Right atrium auricular region (tissue), 2 donors: ENCODE data around the gene PRDM11. TPM values are rescaled to one million over a fixed set of nuclear protein-coding genes. Genes with fewer than 3 reads are reported as not detected.

Source experiments
- DNase-seq: peaks from one replicate; pipeline ENCODE4 v3.0.0-alpha.2; 2019; ENCODE audit warnings: low spot score
- H3K27ac ChIP-seq, 2 donors: fragments of 200-600 bp; sonication (generic); 1 replicate in 1 of 2; 2 replicates in 1 of 2; pipeline ENCODE4 v1.5.1; 2016 to 2019
- H3K27me3 ChIP-seq, 2 donors: fragments of 200-600 bp; sonication (generic); one replicate each; pipeline versions ENCODE4 v1.5.1 to v1.6.0; 2017 to 2019
- H3K36me3 ChIP-seq: fragments of 200-600 bp; sonication (generic); one replicate; pipeline ENCODE4 v1.5.1; 2016
- H3K4me1 ChIP-seq, 2 donors: fragments of 200-600 bp; sonication (generic); one replicate each; pipeline versions ENCODE4 v1.5.1 to v1.6.0; 2017 to 2019
- H3K4me3 ChIP-seq, 2 donors: fragments of 200-600 bp; sonication (generic); 1 replicate in 1 of 2; 2 replicates in 1 of 2; pipeline ENCODE4 v1.5.1; 2017 to 2019; ENCODE audit warnings: mild to moderate bottlenecking in 1 of 2, moderate library complexity in 1 of 2
- H3K9me3 ChIP-seq, 2 donors: fragments of 200-600 bp; sonication (generic); one replicate each; pipeline ENCODE4 v1.5.1; 2019
- total RNA-seq, 2 donors: library from RNA; depleted of rRNA; stranded (reverse); fragments of >200 nt; gene quantifications; one replicate each; pipeline ENCODE4 v1.1.0, GENCODE V29; 2016
- TF ChIP-seq, protein P1 (sequence below), 2 donors: fragments of 200-600 bp; sonication (generic); IDR thresholded peaks; one replicate each; pipeline ENCODE4 v1.5.1; 2019; ENCODE audit warnings: antibody characterized with exemption in 2 of 2

The PRDM11 gene
- total RNA-seq, result 10 to 100 TPM; 13.5 to 27.6 TPM

DNA sequence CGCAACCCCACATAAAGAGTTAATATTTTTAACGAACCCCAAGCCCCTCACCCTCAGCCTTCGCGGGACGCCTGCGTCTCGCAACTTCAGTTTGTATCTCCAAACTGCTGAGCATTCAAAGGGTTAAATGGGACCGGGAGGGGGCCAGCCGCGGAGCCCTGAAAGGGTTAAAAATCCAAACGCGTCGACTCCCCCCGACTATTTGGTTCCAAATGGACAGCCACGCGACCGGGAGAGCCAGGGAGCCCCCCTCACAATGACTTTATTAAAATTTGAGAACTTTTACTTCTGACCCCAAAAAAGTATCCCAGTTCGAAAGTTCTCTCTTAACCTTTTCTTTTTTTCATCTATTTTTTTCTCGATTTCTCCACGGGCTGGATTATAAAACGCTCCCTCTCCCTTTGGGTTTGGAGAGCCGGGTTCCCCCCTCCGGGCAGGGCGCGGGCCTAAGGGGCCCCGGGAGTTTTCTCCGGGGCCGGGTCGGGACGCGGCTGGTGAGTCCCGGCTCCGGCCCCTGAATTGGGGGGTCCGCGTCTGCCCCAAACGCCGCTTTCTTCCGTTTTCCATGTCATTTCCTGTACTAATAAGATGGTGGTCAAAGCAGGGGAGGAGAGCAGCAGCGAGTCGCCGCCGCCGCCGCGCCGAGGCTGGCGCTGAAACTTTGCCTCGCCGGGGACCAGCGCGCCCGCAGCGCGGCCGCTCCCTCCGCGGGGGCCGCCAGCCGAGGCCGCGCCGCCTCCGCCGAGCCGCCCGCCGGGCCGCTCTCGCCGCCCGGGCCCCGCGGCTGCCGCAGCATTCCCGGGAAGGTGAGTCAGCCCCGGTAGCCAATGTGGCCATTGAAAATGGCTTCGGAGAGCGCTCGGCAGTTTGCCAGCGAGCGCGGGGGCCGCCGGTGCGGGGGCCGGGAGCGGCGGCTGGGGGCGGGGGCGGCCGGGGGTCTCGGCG is at the start of gene PRDM11:
PRDM11 (plus strand) TSS at position 568 of the 945 bp plus-strand sequence. CDS start 35,128 bp downstream, outside the sequence.
- Histone ChIP-seq H3K36me3 (no peaks in the 10 kb centered on the region), H3K9me3 (no peaks in the 10 kb centered on the region), H3K4me1 (peaks cover 0 to 26% of the 10 kb centered on the region in 2 donors), H3K27me3 (no peaks in the 10 kb centered on the region), H3K27ac (peak within 1 kb of the TSS; percentile 95 to 97), H3K4me3 (peak within 1 kb of the TSS; percentile 57 to 77)
- TF ChIP-seq, protein P1, sequence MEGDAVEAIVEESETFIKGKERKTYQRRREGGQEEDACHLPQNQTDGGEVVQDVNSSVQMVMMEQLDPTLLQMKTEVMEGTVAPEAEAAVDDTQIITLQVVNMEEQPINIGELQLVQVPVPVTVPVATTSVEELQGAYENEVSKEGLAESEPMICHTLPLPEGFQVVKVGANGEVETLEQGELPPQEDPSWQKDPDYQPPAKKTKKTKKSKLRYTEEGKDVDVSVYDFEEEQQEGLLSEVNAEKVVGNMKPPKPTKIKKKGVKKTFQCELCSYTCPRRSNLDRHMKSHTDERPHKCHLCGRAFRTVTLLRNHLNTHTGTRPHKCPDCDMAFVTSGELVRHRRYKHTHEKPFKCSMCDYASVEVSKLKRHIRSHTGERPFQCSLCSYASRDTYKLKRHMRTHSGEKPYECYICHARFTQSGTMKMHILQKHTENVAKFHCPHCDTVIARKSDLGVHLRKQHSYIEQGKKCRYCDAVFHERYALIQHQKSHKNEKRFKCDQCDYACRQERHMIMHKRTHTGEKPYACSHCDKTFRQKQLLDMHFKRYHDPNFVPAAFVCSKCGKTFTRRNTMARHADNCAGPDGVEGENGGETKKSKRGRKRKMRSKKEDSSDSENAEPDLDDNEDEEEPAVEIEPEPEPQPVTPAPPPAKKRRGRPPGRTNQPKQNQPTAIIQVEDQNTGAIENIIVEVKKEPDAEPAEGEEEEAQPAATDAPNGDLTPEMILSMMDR (IDR thresholded peaks at IDR 0.05), result no peak
- DNase-seq, result no peak

- Histone ChIP-seq H3K36me3 (no peaks in the 10 kb centered on the region), H3K27me3 (no peaks in the 10 kb centered on the region), H3K9me3 (no peaks in the 10 kb centered on the region), H3K4me1 (peaks cover 0 to 16% of the 10 kb centered on the region in 2 donors), H3K4me3 (no peak overlapping the region), H3K27ac (no peak overlapping the region)
- TF ChIP-seq, protein P1 (IDR thresholded peaks at IDR 0.05), result peak in 1 of 2 donors; percentile 35
- peak; percentile 58 for DNase-seq
These were observed 48.5 kb upstream of the PRDM11 start for GRCh38 chr11:45097721-45098493.

DNA sequence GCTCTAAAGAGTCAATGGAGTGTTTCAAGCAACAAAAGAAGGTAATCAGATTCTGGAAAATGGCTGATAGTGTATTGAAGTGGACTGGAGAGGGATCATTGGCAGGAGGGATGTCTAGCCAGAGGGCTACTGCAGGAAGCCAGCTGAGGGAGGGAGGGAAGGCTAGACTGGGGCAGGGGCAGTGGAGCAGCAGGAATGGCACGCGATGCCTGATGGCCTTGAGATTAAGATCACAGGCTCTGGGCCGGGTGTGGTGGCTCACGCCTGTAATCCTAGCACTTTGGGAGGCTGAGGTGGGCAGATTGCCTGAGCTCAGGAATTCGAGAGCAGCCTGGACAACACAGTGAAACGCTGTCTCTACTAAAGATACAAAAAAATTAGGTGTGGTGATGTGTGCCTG is 47.5 kb upstream of the PRDM11 start:
- H3K27me3 ChIP-seq, result no peaks in the 10 kb centered on the region
- H3K36me3 ChIP-seq, result no peaks in the 10 kb centered on the region
- H3K9me3 ChIP-seq, result no peaks in the 10 kb centered on the region
- TF ChIP-seq, protein P1 (IDR thresholded peaks at IDR 0.05), result no peak
- peak; percentile 32 for DNase-seq
- peaks cover 0 to 19% of the 10 kb centered on the region in 2 donors for H3K4me1 ChIP-seq
- no peak overlapping the region for H3K4me3 ChIP-seq
- no peak overlapping the region for H3K27ac ChIP-seq

DNA sequence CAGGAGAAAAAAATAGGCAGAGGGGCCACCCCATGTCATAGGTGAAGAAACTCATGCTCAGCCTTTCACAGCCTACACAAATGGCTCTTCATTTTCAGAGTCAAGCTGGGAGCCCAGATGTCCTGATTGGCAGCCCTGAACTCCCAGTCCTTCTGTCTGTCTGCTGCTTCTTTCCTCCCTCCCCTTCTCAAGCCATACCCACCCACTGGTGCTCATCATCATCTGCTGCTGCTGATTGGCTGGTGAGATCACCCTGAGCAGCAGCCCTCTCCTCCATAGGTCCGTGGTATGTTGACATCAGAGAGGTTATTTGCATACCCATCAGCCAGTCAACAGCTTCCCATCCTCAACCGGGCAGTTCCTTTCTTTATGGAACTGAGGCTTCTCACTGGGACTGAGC is 46.1 kb upstream of the PRDM11 start:
- DNase-seq, result no peak

GRCh38 chr11:45102361-45102809 is 44.1 kb upstream of the PRDM11 start:
- H3K36me3 ChIP-seq, result no peaks in the 10 kb centered on the region
- TF ChIP-seq, protein P1 (IDR thresholded peaks at IDR 0.05), result no peak
- H3K4me3 ChIP-seq, result no peak overlapping the region
- no peak for DNase-seq
- H3K27ac ChIP-seq, result no peak overlapping the region
- H3K27me3 ChIP-seq, result no peaks in the 10 kb centered on the region
- H3K9me3 ChIP-seq, result no peaks in the 10 kb centered on the region
- H3K4me1 ChIP-seq, result peaks cover 0 to 26% of the 10 kb centered on the region in 2 donors

More for the DNA sequence above, 46.1 kb upstream of the PRDM11 start:
- TF ChIP-seq, protein P1 (IDR thresholded peaks at IDR 0.05), result no peak
- Histone ChIP-seq H3K4me3 (no peak overlapping the region), H3K4me1 (peaks cover 0 to 21% of the 10 kb centered on the region in 2 donors), H3K27me3 (no peaks in the 10 kb centered on the region), H3K36me3 (no peaks in the 10 kb centered on the region), H3K27ac (no peak overlapping the region), H3K9me3 (no peaks in the 10 kb centered on the region)
